Left ventricle myocardium inferior (tissue), 1 donor: Measurements from ENCODE around the gene GSTM1. TPM values are rescaled to one million over a fixed set of nuclear protein-coding genes. Genes with fewer than 3 reads are reported as not detected.
"Not testable (repeated sequence)": the region's sequence is repeated elsewhere in the genome, so short reads cannot be mapped to it uniquely, and the experiment has no call there.

Experiments
- DNase-seq: peaks from one replicate; pipeline ENCODE4 v3.0.0-alpha.2; 2020
- H3K27ac ChIP-seq: fragments of 200-600 bp; replicated peaks from 2 replicates; pipeline ENCODE4 v1.8.0; 2021
- H3K27me3 ChIP-seq: fragments of 200-600 bp; 2 replicates; pipeline ENCODE4 v1.8.0; 2021; ENCODE audit warnings: low read depth
- H3K36me3 ChIP-seq: fragments of 200-600 bp; 2 replicates; pipeline ENCODE4 v1.8.0; 2021
- H3K4me1 ChIP-seq: fragments of 200-600 bp; 2 replicates; pipeline ENCODE4 v1.8.0; 2021
- H3K4me3 ChIP-seq: fragments of 200-600 bp; 2 replicates; pipeline ENCODE4 v1.8.0; 2021; ENCODE audit warnings: mild to moderate bottlenecking, moderate library complexity
- H3K9me3 ChIP-seq: fragments of 200-600 bp; replicated peaks from 2 replicates; pipeline ENCODE4 v1.8.0; 2021
- intact Hi-C: fragments of 100-400 bp; cut with micrococcal nuclease; formaldehyde crosslinking; loops from one replicate; pipeline ENCODE4 v1.11.0; 2022
- total RNA-seq: library from RNA; stranded (reverse); fragmentation: NEBNext Ultra II Directional; extraction: Animal tissue kit (Norgen Biotek cat#: 25700); gene quantifications from one replicate; pipeline ENCODE4 v1.2.1, GENCODE V29; 2021
- TF ChIP-seq, protein P1 (sequence below): fragments of 200-600 bp; IDR thresholded peaks from 2 replicates; pipeline ENCODE4 v1.8.0; 2021; ENCODE audit warnings: antibody characterized with exemption, mild to moderate bottlenecking, borderline replicate concordance
- donor health status: DM: no; HTN: yes; CAD: no; lungs with severe emphysema.

GSTM1 gene
- total RNA-seq, 1 donor from 2014 or later: not detected

DNA sequence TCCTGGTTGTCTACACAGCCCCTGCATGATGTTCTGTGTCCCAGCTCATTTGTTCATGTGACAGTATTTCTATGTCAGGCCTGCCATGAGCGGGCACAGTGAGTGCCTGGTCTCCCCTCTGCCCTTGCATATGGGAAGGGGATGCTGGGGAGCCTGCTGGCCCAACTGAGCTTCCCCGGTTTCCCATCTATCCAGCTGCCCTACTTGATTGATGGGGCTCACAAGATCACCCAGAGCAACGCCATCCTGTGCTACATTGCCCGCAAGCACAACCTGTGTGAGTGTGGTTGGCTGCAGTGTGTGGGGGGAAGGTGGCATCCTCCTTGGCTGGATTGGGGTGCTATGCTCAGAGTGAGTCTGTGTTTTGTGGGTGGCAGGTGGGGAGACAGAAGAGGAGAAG lies 30.2 kb upstream of the GSTM1 start:
- H3K36me3 ChIP-seq: peaks cover 37% of the 10 kb centered on the region
- TF ChIP-seq, protein P1, sequence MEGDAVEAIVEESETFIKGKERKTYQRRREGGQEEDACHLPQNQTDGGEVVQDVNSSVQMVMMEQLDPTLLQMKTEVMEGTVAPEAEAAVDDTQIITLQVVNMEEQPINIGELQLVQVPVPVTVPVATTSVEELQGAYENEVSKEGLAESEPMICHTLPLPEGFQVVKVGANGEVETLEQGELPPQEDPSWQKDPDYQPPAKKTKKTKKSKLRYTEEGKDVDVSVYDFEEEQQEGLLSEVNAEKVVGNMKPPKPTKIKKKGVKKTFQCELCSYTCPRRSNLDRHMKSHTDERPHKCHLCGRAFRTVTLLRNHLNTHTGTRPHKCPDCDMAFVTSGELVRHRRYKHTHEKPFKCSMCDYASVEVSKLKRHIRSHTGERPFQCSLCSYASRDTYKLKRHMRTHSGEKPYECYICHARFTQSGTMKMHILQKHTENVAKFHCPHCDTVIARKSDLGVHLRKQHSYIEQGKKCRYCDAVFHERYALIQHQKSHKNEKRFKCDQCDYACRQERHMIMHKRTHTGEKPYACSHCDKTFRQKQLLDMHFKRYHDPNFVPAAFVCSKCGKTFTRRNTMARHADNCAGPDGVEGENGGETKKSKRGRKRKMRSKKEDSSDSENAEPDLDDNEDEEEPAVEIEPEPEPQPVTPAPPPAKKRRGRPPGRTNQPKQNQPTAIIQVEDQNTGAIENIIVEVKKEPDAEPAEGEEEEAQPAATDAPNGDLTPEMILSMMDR: no peak
- no peak for DNase-seq
- no peak overlapping the region for H3K4me3 ChIP-seq
- intact Hi-C loops: no loop called here
- no peaks in the 10 kb centered on the region for H3K9me3 ChIP-seq
- H3K27ac ChIP-seq: no peak overlapping the region
- H3K4me1 ChIP-seq: peaks cover 40% of the 10 kb centered on the region
- H3K27me3 ChIP-seq: no peaks in the 10 kb centered on the region

DNA sequence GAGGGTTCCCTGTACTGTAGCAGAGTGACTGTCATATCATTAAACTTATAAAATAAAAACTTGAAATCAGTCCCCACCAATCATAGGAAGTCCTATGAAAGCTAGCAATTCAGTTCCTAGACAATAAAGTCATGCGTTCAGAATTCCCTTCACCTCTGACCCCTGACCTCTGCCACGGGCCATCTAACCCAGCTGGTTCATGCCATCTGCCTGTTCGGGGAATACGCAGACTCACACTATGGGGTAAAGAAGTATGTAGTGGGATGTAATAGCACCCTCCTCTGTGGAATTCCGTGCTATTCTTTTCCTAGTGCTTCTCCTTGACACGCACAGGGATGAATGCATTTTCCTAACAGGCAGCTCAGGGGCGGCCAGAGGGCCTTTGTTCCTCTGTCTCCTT lies 29.6 kb upstream of the GSTM1 start:
- TF ChIP-seq, protein P1: no peak
- no peaks in the 10 kb centered on the region for H3K9me3 ChIP-seq
- H3K4me3 ChIP-seq: no peak overlapping the region
- no peak overlapping the region for H3K27ac ChIP-seq
- H3K4me1 ChIP-seq: peaks cover 40% of the 10 kb centered on the region
- intact Hi-C loops: no loop called here
- DNase-seq: no peak
- peaks cover 37% of the 10 kb centered on the region for H3K36me3 ChIP-seq
- H3K27me3 ChIP-seq: no peaks in the 10 kb centered on the region

DNA sequence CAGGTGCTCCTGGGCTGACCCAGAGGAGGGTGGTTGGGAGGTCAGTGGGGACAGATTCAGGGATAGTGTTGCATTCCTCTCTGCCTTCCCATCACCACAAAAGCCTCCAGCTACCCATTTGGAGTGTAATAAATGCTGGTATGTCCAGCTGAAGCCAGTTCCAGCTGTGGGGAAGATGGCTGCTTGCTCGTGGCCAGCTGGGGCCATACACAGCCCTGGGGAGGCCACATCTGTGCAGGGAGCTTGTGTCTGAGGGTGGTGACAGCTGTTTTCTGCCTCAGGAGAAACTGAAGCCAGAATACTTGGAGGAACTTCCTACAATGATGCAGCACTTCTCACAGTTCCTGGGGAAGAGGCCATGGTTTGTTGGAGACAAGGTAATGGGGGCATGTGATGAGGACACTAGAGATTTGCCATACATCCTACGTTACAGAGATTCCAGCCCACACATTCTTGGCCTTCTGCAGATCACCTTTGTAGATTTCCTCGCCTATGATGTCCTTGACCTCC lies 29.0 kb upstream of the GSTM1 start:
- no peaks in the 10 kb centered on the region for H3K27me3 ChIP-seq
- TF ChIP-seq, protein P1: no peak
- H3K4me1 ChIP-seq: peaks cover 44% of the 10 kb centered on the region
- peaks cover 37% of the 10 kb centered on the region for H3K36me3 ChIP-seq
- intact Hi-C loops: no loop called here
- no peak overlapping the region for H3K4me3 ChIP-seq
- no peak overlapping the region for H3K27ac ChIP-seq
- no peak for DNase-seq
- H3K9me3 ChIP-seq: no peaks in the 10 kb centered on the region

DNA sequence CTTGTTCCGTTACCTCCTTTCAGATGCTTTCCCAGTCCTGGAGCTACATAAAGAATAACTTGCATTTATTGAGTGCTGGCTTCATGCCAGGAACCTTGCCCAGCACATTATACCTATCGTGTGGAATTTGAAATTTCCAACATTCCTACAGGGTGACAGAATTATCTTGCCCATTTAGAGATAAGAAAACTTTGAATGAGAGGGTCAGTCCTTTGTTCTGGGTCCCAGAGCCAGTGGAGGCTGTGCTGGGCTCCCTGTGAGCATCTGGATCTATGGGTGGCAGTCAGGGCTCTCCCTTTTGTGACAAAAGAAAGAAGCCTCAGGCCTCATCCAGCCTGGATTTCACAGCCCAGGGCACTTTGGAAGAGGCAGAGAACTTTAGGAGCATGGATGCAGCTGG lies 28.5 kb upstream of the GSTM1 start:
- intact Hi-C loops: no loop called here
- Histone ChIP-seq H3K4me1 (peaks cover 49% of the 10 kb centered on the region), H3K9me3 (no peaks in the 10 kb centered on the region), H3K27me3 (no peaks in the 10 kb centered on the region), H3K27ac (no peak overlapping the region), H3K4me3 (no peak overlapping the region), H3K36me3 (peaks cover 37% of the 10 kb centered on the region)
- no peak for DNase-seq
- TF ChIP-seq, protein P1: no peak

DNA sequence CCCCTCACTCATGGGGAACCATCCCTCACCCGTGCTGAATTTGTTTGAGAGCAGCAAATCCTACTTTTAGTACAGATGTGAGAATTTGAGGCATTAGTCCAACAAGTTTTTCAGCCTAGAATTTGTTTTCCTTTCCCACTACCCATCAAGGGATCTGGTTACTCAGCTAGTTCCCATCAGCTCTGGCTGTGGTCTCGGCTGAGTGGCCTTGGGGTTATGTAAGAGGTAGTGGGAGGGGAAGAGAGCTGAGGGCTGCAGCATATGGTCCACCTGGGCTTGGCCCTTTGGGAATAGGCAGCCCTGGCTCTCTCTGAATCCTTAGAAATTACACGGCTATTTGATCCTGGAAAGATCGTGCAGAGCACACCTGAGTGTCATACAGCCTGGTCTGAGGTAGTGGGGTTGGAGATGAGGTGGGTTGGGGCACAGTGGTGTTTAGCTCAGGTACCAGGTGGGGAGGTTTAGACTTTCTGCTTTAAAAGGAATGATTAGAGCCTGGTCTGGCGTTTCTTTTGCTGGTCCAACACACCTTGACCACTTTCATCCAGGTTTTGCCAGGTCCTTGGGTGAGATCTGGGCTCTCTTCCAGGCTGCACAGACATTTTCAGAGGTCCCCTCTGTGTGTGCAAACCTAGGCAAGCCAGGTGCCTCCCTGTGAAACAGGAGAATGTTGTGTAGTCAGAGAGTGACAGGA lies 27.5 kb upstream of the GSTM1 start:
- H3K27ac ChIP-seq: no peak overlapping the region
- peaks cover 41% of the 10 kb centered on the region for H3K36me3 ChIP-seq
- TF ChIP-seq, protein P1: no peak
- H3K4me1 ChIP-seq: peaks cover 41% of the 10 kb centered on the region
- H3K4me3 ChIP-seq: no peak overlapping the region
- intact Hi-C loops: no loop called here
- no peaks in the 10 kb centered on the region for H3K27me3 ChIP-seq
- no peak for DNase-seq
- H3K9me3 ChIP-seq: no peaks in the 10 kb centered on the region

DNA sequence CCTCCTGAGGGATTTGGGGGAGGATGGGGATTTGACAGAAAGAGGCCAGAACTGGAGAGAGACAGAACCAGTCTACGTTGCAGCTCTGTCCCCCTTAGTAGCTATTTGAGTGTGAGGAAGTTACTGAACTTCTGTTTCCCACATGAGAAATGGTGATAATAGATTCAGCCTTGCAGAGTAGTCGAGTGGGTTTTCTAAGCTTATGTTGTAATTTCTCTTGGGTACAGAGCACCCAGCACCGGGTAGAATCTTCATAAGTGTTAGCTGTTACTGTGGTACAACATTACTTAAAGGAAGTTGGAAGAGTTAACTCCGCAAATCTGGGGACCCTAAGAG lies 27.0 kb upstream of the GSTM1 start:
- H3K27ac ChIP-seq, intact Hi-C loops, DNase-seq, H3K9me3 ChIP-seq, H3K4me3 ChIP-seq, H3K27me3 ChIP-seq: not testable (repeated sequence)
- Histone ChIP-seq H3K36me3 (peaks cover 41% of the 10 kb centered on the region), H3K4me1 (peaks cover 36% of the 10 kb centered on the region)
